ENCODE results near the gene EIF2AK3. TPM values are rescaled to one million over a fixed set of nuclear protein-coding genes. Genes with fewer than 3 reads are reported as not detected.

Gene EIF2AK3
- 21.2 TPM for total RNA-seq

DNA sequence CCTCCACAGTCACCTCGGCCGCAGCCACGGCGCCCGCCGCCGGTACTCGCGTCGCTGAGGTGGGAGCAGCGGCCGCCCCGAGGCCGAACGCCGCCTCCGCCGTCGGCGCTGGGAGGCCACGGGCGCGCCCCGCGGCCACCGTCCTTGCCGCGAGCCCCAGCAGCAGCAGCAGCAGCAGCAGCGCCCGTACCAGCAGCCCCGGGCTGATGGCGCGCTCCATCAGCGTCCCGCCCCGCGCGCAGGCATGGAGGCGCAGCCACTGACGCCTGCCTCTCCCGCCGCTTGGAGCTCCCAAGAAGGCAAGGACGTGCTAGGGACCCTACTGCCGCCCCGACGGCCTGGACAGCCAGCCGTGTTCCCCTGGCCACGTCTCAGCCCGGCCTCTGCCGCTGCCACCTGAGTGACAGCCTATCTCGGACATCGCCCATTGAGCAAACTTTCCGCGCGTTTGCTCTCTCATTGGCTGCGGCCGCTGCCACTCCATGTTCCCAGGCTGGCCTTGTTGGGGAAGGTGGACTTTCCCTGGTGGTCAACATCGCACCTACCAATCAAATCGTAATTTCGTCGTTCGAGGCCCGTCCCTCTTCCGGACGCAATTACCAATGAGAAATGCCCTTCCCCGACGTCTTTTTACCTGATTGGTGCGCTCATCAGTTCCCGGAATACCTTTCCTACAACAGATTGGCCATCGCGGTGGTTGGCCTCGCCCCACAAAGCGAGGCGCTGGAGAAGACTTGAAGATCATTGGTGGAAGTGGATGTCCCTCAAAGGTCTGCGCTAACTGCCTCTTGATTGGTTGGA lies at the start of gene EIF2AK3:
EIF2AK3 (minus strand) TSS at position 410 of the 801 bp plus-strand sequence; CDS start at position 220, 190 bp downstream.

Other genes with a start within 250 kb of the EIF2AK3 start
- not detected for gene FOXI3, start 174.8 kb downstream of the EIF2AK3 start, total RNA-seq
- 7.8 TPM for gene RPIA, start 64.2 kb upstream of the EIF2AK3 start, total RNA-seq